ENCODE measurements around the gene FRMD4A.

The FRMD4A gene

GRCh38 chr10:14190702-14191101 lies 140.0 kb downstream of the FRMD4A start:
- no peak for DNase-seq (ENCODE audit: low spot score)

GRCh38 chr10:14186245-14186644 lies 144.5 kb downstream of the FRMD4A start:
- no peak for DNase-seq (ENCODE audit: low spot score)

- peak; percentile 34 for DNase-seq (ENCODE audit: low spot score)
These were observed 145.2 kb downstream of the FRMD4A start for GRCh38 chr10:14185316-14186045.

GRCh38 chr10:14184841-14185315 lies 145.8 kb downstream of the FRMD4A start:
- DNase-seq (ENCODE audit: low spot score): peak; percentile 62

- no peak for DNase-seq (ENCODE audit: low spot score)
These were observed 147.9 kb downstream of the FRMD4A start for GRCh38 chr10:14182781-14183180.

GRCh38 chr10:14181567-14181936 lies 149.2 kb downstream of the FRMD4A start:
- no peak for DNase-seq (ENCODE audit: low spot score)

- DNase-seq (ENCODE audit: low spot score): no peak
These were observed 149.7 kb downstream of the FRMD4A start for GRCh38 chr10:14180911-14181566.

GRCh38 chr10:14179251-14179650 lies 151.5 kb downstream of the FRMD4A start:
- no peak for DNase-seq (ENCODE audit: low spot score)

- DNase-seq (ENCODE audit: low spot score): peak; percentile 16
These were observed 156.8 kb downstream of the FRMD4A start for GRCh38 chr10:14173706-14174594.

GRCh38 chr10:14173391-14173705 lies 157.4 kb downstream of the FRMD4A start:
- no peak for DNase-seq (ENCODE audit: low spot score)

- no peak for DNase-seq (ENCODE audit: low spot score)
These were observed 158.3 kb downstream of the FRMD4A start for GRCh38 chr10:14172336-14172950.

- DNase-seq (ENCODE audit: low spot score): no peak
These were observed 159.4 kb downstream of the FRMD4A start for GRCh38 chr10:14171336-14171735.

GRCh38 chr10:14163377-14164086 lies 167.2 kb downstream of the FRMD4A start:
- no peak for DNase-seq (ENCODE audit: low spot score)

- no peak for DNase-seq (ENCODE audit: low spot score)
These were observed 167.9 kb downstream of the FRMD4A start for GRCh38 chr10:14162629-14163344.

- no peak for DNase-seq (ENCODE audit: low spot score)
These were observed 168.7 kb downstream of the FRMD4A start for GRCh38 chr10:14162061-14162460.

GRCh38 chr10:14160299-14160698 lies 170.4 kb downstream of the FRMD4A start:
- DNase-seq (ENCODE audit: low spot score): no peak

- no peak for DNase-seq (ENCODE audit: low spot score)
These were observed 172.1 kb downstream of the FRMD4A start for GRCh38 chr10:14158575-14158974.

- DNase-seq (ENCODE audit: low spot score): no peak
These were observed 174.6 kb downstream of the FRMD4A start for GRCh38 chr10:14156104-14156503.

GRCh38 chr10:14153570-14154055 lies 177.1 kb downstream of the FRMD4A start:
- DNase-seq (ENCODE audit: low spot score): no peak

GRCh38 chr10:14151571-14151970 lies 179.2 kb downstream of the FRMD4A start:
- DNase-seq (ENCODE audit: low spot score): no peak

GRCh38 chr10:14150526-14150925 lies 180.2 kb downstream of the FRMD4A start:
- DNase-seq (ENCODE audit: low spot score): no peak

Measured in CD4-positive, alpha-beta T cell treated with Interleukin-15 for 4 hours (primary cell).